Chondrocyte (in vitro differentiated cells): ENCODE data around the gene SLC39A3. TPM values are rescaled to one million over a fixed set of nuclear protein-coding genes. Genes with fewer than 3 reads are reported as not detected.

Experiments
- DNase-seq: peaks from one replicate; pipeline ENCODE4 v3.0.0; 2021; ENCODE audit warnings: mixed read lengths, low spot score
- H3K27ac Mint-ChIP-seq: one replicate; pipeline ENCODE4 v1.8.0; 2021; ENCODE audit warnings: mild to moderate bottlenecking, moderate library complexity, mixed read lengths; ENCODE audit not compliant: unreplicated experiment
- H3K27me3 Mint-ChIP-seq: 2 replicates; pipeline ENCODE4 v1.8.0; 2021; ENCODE audit warnings: low read depth, mixed read lengths
- H3K36me3 Mint-ChIP-seq: 2 replicates; pipeline ENCODE4 v1.8.0; 2021; ENCODE audit warnings: low read depth, mixed read lengths
- H3K4me1 Mint-ChIP-seq: 2 replicates; pipeline ENCODE4 v1.8.0; 2021; ENCODE audit warnings: low read depth, mild to moderate bottlenecking, mixed read lengths
- H3K4me3 Mint-ChIP-seq: one replicate; pipeline ENCODE4 v1.8.0; 2021; ENCODE audit warnings: mild to moderate bottlenecking, moderate library complexity, mixed read lengths; ENCODE audit not compliant: unreplicated experiment
- H3K9me3 Mint-ChIP-seq: 2 replicates; pipeline ENCODE4 v1.8.0; 2021; ENCODE audit warnings: low read depth, mixed read lengths
- CTCF ChIP-seq: fragments of 200-600 bp; sonication (generic); IDR thresholded peaks from 2 replicates; pipeline ENCODE4 v1.5.0; 2021; ENCODE audit warnings: antibody characterized with exemption, mild to moderate bottlenecking, moderate library complexity
- total RNA-seq: library from RNA; stranded (reverse); gene quantifications from 3 replicates; pipeline ENCODE4 v1.2.1, GENCODE V29; 2021

The SLC39A3 gene
- total RNA-seq, 1 donor from 2014 or later = 32.7 TPM

DNA sequence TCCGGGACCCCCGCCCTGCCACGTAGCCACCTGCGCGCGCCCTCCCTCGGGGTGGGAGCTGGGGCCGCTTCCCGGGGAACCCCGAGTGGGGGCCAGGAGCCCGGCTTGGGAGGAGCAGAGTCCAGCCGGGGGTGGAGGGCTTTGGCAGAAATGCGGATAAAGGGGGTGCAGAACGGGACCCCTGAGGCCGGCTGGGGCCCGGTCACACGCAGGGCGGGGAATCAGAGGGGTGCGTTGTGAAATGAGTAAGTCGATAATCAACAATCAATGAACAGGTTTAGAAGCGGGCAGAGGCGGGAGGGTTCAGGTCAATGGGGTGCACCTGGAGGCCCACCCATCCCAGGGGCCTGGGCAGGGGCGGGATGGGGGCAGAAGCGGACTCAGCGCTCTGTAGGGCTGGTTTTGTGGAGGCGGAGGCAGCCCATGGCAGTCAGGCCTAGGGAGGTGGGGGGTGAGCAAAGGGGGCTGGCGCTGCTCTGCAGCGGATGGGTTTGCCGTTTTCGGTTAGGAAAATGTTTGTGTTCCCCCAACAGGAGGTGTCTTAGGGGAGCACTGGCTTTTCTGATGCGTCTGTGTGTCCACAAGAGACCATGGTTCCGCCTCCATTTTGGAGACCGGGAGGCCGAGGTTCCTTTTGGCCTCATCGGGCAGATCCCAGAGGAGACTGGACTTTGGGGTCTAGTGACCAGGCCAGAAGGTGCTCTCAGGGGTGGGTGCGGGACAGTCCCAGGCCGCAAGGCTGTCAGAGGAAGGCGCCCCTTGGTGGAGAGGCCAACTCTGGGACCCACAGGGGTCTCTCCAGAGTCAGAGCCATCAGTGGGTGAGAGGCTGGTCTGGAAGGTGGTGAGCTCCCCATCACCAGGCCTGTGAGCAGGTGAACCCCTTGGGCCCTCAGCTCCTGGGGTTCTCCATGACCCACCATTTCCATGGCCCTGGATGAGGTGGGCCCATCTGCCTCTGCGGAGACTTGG, 18.0 kb downstream of the SLC39A3 start:
- DNase-seq = no peak
- peak overlapping the region; percentile 62 for H3K4me3 Mint-ChIP-seq
- H3K27me3 Mint-ChIP-seq = no peaks in the 10 kb centered on the region
- H3K36me3 Mint-ChIP-seq = peaks cover 1% of the 10 kb centered on the region
- no peaks in the 10 kb centered on the region for H3K9me3 Mint-ChIP-seq
- peaks cover 28% of the 10 kb centered on the region for H3K4me1 Mint-ChIP-seq
- no peak for TF ChIP-seq CTCF
- no peak overlapping the region for H3K27ac Mint-ChIP-seq

- H3K27me3 Mint-ChIP-seq = no peaks in the 10 kb centered on the region
- H3K36me3 Mint-ChIP-seq = peaks cover 5% of the 10 kb centered on the region
- no peak within 1 kb of the TSS for H3K27ac Mint-ChIP-seq
Measured at GRCh38 chr19:2720777-2721569, 18.8 kb downstream of the SLC39A3 start, which contains the start of gene DIRAS1. DIRAS1 (minus strand) TSS chr19:2721372; CDS start chr19:2717806, 3,566 bp downstream.

GRCh38 chr19:2719920-2720776, 19.7 kb downstream of the SLC39A3 start:
- no peak for DNase-seq
- Mint-ChIP-seq H3K27ac (no peak overlapping the region), H3K4me1 (peaks cover 26% of the 10 kb centered on the region), H3K9me3 (peaks cover 8% of the 10 kb centered on the region), H3K4me3 (peak overlapping the region; percentile 60), H3K27me3 (no peaks in the 10 kb centered on the region), H3K36me3 (peaks cover 9% of the 10 kb centered on the region)
- TF ChIP-seq CTCF = peak; percentile 37

More at GRCh38 chr19:2720777-2721569, 18.8 kb downstream of the SLC39A3 start, which contains the start of gene DIRAS1:
- H3K9me3 Mint-ChIP-seq = peaks cover under 1% of the 10 kb centered on the region
- peak within 1 kb of the TSS; percentile 62 for H3K4me3 Mint-ChIP-seq
- no peak for DNase-seq
- H3K4me1 Mint-ChIP-seq = peaks cover 26% of the 10 kb centered on the region
- TF ChIP-seq CTCF = no peak

DNA sequence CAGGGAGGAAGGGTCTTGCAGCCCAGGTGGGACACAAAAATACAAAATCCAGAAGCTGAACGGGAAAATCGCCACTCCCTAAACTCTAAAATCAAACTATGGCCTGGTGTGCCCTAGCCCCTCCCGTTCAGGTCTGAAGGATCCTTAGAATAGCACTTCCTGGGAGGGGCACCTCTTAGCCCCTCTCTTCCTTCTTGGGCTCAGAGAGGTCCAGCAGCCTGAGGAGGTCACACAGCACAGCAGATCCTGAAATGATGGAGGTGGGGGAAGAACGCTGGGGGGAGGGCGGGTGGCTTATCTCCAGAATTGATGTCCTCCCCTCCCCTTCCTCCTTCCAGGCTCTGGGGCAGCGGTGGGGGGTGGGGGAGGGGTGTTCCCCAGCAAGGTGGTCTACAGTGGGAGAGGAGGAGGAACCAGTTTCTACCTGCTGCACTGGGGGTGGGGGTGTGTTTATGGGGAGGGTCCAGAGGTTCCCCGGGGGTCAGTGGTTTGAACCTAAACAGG, 20.5 kb downstream of the SLC39A3 start:
- Mint-ChIP-seq H3K27ac (no peak overlapping the region), H3K9me3 (peaks cover 11% of the 10 kb centered on the region), H3K4me1 (peaks cover 25% of the 10 kb centered on the region), H3K36me3 (peaks cover 9% of the 10 kb centered on the region), H3K27me3 (no peaks in the 10 kb centered on the region), H3K4me3 (peak overlapping the region; percentile 60)
- TF ChIP-seq CTCF = no peak
- no peak for DNase-seq
